ENCODE results near the gene IGSF21. TPM values are rescaled to one million over a fixed set of nuclear protein-coding genes. Genes with fewer than 3 reads are reported as not detected.

Gene IGSF21
- total RNA-seq, 1 experiment from 2014 or later = 30.5 TPM

GRCh38 chr1:18352636-18353265 lies 245.2 kb downstream of the IGSF21 start:
- H3K27ac Mint-ChIP-seq = no peak overlapping the region
- no peak overlapping the region for H3K4me3 Mint-ChIP-seq
- H3K36me3 Mint-ChIP-seq = no peaks in the 10 kb centered on the region
- no peak for TF ChIP-seq CREM (CRISPR knock-in tag; IDR thresholded peaks at IDR 0.05)
- TF ChIP-seq NR3C1 (CRISPR knock-in tag; conservative IDR thresholded peaks at IDR 0.05; ENCODE audit: low read depth) = no peak
- no peak for TF ChIP-seq JAZF1 (CRISPR knock-in tag; IDR thresholded peaks at IDR 0.05)
- TF ChIP-seq TCF7 (CRISPR knock-in tag; IDR thresholded peaks at IDR 0.05; ENCODE audit: low read depth) = no peak
- no peak for TF ChIP-seq ZNF219 (CRISPR knock-in tag; IDR thresholded peaks at IDR 0.05; ENCODE audit: borderline replicate concordance)
- no peak for TF ChIP-seq SP1 (CRISPR knock-in tag; conservative IDR thresholded peaks at IDR 0.05)
- TF ChIP-seq, protein P1, sequence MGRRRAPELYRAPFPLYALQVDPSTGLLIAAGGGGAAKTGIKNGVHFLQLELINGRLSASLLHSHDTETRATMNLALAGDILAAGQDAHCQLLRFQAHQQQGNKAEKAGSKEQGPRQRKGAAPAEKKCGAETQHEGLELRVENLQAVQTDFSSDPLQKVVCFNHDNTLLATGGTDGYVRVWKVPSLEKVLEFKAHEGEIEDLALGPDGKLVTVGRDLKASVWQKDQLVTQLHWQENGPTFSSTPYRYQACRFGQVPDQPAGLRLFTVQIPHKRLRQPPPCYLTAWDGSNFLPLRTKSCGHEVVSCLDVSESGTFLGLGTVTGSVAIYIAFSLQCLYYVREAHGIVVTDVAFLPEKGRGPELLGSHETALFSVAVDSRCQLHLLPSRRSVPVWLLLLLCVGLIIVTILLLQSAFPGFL (CRISPR knock-in tag; IDR thresholded peaks at IDR 0.05; ENCODE audit: borderline replicate concordance) = no peak
- TF ChIP-seq IRF2 (CRISPR knock-in tag; IDR thresholded peaks at IDR 0.05; ENCODE audit: borderline replicate concordance, low read depth) = no peak
- TF ChIP-seq RORB (CRISPR knock-in tag; IDR thresholded peaks at IDR 0.05) = no peak
- TF ChIP-seq PRDM15 (CRISPR knock-in tag; IDR thresholded peaks at IDR 0.05) = no peak
- no peak for TF ChIP-seq GABPB1 (CRISPR knock-in tag; IDR thresholded peaks at IDR 0.05)
- no peak for TF ChIP-seq GTF2I (CRISPR knock-in tag; conservative IDR thresholded peaks at IDR 0.05)
- TF ChIP-seq ATF6 (CRISPR knock-in tag; IDR thresholded peaks at IDR 0.05) = no peak
- no peak for TF ChIP-seq SMAD3 (CRISPR knock-in tag; IDR thresholded peaks at IDR 0.05; ENCODE audit: borderline replicate concordance)
- no peak for TF ChIP-seq ZNF532 (CRISPR knock-in tag; IDR thresholded peaks at IDR 0.05; ENCODE audit: borderline replicate concordance)
- TF ChIP-seq, protein P2, sequence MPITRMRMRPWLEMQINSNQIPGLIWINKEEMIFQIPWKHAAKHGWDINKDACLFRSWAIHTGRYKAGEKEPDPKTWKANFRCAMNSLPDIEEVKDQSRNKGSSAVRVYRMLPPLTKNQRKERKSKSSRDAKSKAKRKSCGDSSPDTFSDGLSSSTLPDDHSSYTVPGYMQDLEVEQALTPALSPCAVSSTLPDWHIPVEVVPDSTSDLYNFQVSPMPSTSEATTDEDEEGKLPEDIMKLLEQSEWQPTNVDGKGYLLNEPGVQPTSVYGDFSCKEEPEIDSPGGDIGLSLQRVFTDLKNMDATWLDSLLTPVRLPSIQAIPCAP (CRISPR knock-in tag; IDR thresholded peaks at IDR 0.05) = no peak
- H3K27me3 Mint-ChIP-seq (ENCODE audit: low read depth) = no peaks in the 10 kb centered on the region; the same call in 1 of the 2 replicates
- ATAC-seq = peak; percentile 46
- DNase-seq (ENCODE audit: low spot score) = no peak
- POLR2A ChIA-PET = interaction anchor here (0.6 kb wide), 1 partner anchor 13 kb away, joined by 4 read pairs; no protein-coding TSS in a partner anchor
- H3K9me3 Mint-ChIP-seq = no peaks in the 10 kb centered on the region
- CTCF ChIA-PET = interaction anchor here (0.6 to 2.2 kb wide), 7 partner anchors 20 to 1049 kb away, joined by 3 to 9 read pairs (median 3); no protein-coding TSS in a partner anchor
- H3K4me1 Mint-ChIP-seq = peaks cover 60% of the 10 kb centered on the region

All from WTC11 (cell line).